Endothelial cell of umbilical vein (primary cell): ENCODE measurements around the gene ARHGEF19. TPM values are rescaled to one million over a fixed set of nuclear protein-coding genes. Genes with fewer than 3 reads are reported as not detected.

ENCODE experiments used
- BruUV-seq: library from RNA; stranded (reverse); fragments of 400-500 nt; replicated peaks from 2 replicates; lab custom pipeline; 2021; lab: Mats Ljungman, UMichigan
- CTCF ChIA-PET: fragments of 300-600, 350-600 bp; sonication (Branson Sonifier 250); formaldehyde crosslinking; loops from one replicate; lab custom pipeline; 2021; ENCODE audit warnings: antibody characterized with exemption, inconsistent platforms; lab: Charles Lee
- POLR2A ChIA-PET: fragments of 300-600, 350-600 bp; sonication (Branson Sonifier 250); formaldehyde crosslinking; loops from one replicate; lab custom pipeline; 2021; ENCODE audit warnings: antibody characterized with exemption, inconsistent platforms; lab: Charles Lee
- DNase-seq: peaks from one replicate; pipeline ENCODE4 v3.0.0-alpha.2; 2011; ENCODE audit warnings: low read depth, low spot score
- FAIRE-seq: peaks from 2 replicates; lab custom pipeline; 2011; peaks lifted over from hg19 to GRCh38; lab: Jason Lieb, UNC
- H2AFZ ChIP-seq: 2 replicates; pipeline ENCODE4 v1.6.0; 2012; ENCODE audit warnings: low read depth, low read length, control low read depth, inconsistent platforms
- H3K27ac ChIP-seq: 2 replicates; pipeline ENCODE4 v1.5.1; 2011; ENCODE audit warnings: low read depth, mild to moderate bottlenecking, control low read depth, low read length, moderate library complexity; ENCODE audit not compliant: insufficient read depth
- H3K27me3 ChIP-seq, 2 experiments: 2 replicates each; pipeline versions ENCODE4 v1.6.0 to v1.6.1; 2011; ENCODE audit warnings: low read length in 2 of 2, mixed read lengths in 1 of 2; ENCODE audit not compliant: control insufficient read depth in 2 of 2, insufficient read depth in 2 of 2
- H3K36me3 ChIP-seq, 2 experiments: 2 replicates in 1 of 2; 3 replicates in 1 of 2; pipeline ENCODE4 v1.5.1; 2011; ENCODE audit warnings: low read length in 2 of 2, mild to moderate bottlenecking in 1 of 2, moderate library complexity in 1 of 2; ENCODE audit not compliant: control insufficient read depth in 2 of 2, insufficient read depth in 2 of 2; ENCODE audit errors: extremely low read depth in 1 of 2
- H3K4me1 ChIP-seq: 3 replicates; pipeline ENCODE4 v1.5.1; 2011; ENCODE audit warnings: mild to moderate bottlenecking, low read length; ENCODE audit not compliant: control insufficient read depth, insufficient read depth; ENCODE audit errors: extremely low read depth
- H3K4me2 ChIP-seq: 2 replicates; pipeline ENCODE4 v1.6.1; 2011; ENCODE audit warnings: low read length, control low read depth, mixed read lengths; ENCODE audit not compliant: insufficient read depth
- H3K4me3 ChIP-seq, 3 experiments: fragments of 200-600 bp in 1 of 3; sonication (generic), shearing (Covaris generic) in 1 of 3; replicated peaks in 1 of 3; 2 replicates each; pipeline ENCODE4 v1.5.1; 2011 to 2016; ENCODE audit warnings: control low read depth in 3 of 3, low read length in 3 of 3, mild to moderate bottlenecking in 2 of 3, inconsistent platforms in 1 of 3, low read depth in 1 of 3, moderate library complexity in 1 of 3; ENCODE audit not compliant: insufficient read depth in 1 of 3
- H3K79me2 ChIP-seq: 2 replicates; pipeline ENCODE4 v1.6.0; 2012; ENCODE audit warnings: low read length, inconsistent platforms; ENCODE audit not compliant: control insufficient read depth, insufficient read depth
- H3K9ac ChIP-seq: replicated peaks from 2 replicates; pipeline ENCODE3; 2011; ENCODE audit warnings: low read length, control low read depth; ENCODE audit not compliant: insufficient read depth; ENCODE audit errors: extremely low read depth
- H3K9me1 ChIP-seq: replicated peaks from 3 replicates; pipeline ENCODE4 v1.6.0; 2011; ENCODE audit warnings: mild to moderate bottlenecking, low read length; ENCODE audit not compliant: control insufficient read depth, insufficient read depth; ENCODE audit errors: extremely low read depth
- H3K9me3 ChIP-seq: replicated peaks from 2 replicates; pipeline ENCODE4 v1.5.1; 2012; ENCODE audit warnings: low read length, inconsistent platforms; ENCODE audit not compliant: control insufficient read depth, insufficient read depth
- H4K20me1 ChIP-seq: replicated peaks from 2 replicates; pipeline ENCODE3; 2011; ENCODE audit warnings: mild to moderate bottlenecking, low read length; ENCODE audit not compliant: control insufficient read depth, insufficient read depth; ENCODE audit errors: extremely low read depth
- CTCF ChIP-seq, 2 donors: IDR thresholded peaks; 1 replicate in 1 of 2; 2 replicates in 1 of 2; pipeline ENCODE4 v1.5.1; 2011; ENCODE audit warnings: low read length in 2 of 2, mild to moderate bottlenecking in 2 of 2, moderate library complexity in 2 of 2, control low read depth in 1 of 2, inconsistent platforms in 1 of 2, low read depth in 1 of 2; ENCODE audit not compliant: insufficient read depth in 1 of 2; ENCODE audit errors: extremely low read depth in 1 of 2
- EZH2 ChIP-seq: IDR thresholded peaks from 2 replicates; pipeline ENCODE4 v1.6.1; 2012; ENCODE audit warnings: borderline replicate concordance, low read depth, mild to moderate bottlenecking, moderate library complexity, low read length, inconsistent platforms; ENCODE audit not compliant: severe bottlenecking
- FOS ChIP-seq: IDR thresholded peaks from 2 replicates; pipeline ENCODE4 v1.6.1; 2011; ENCODE audit warnings: mild to moderate bottlenecking, low read length, moderate library complexity, borderline replicate concordance; ENCODE audit not compliant: insufficient read depth
- GATA2 ChIP-seq: IDR thresholded peaks from 2 replicates; pipeline ENCODE4 v1.7.0; 2011; ENCODE audit warnings: low read depth, mild to moderate bottlenecking, moderate library complexity, mixed read lengths, low read length; ENCODE audit not compliant: insufficient read length, insufficient read depth
- JUN ChIP-seq: IDR thresholded peaks from 2 replicates; pipeline ENCODE4 v1.6.1; 2011; ENCODE audit warnings: borderline replicate concordance, low read depth; ENCODE audit not compliant: insufficient read length, insufficient read depth
- MAX ChIP-seq: IDR thresholded peaks from 2 replicates; pipeline ENCODE4 v1.6.1; 2011; ENCODE audit not compliant: insufficient read depth, insufficient read length
- MYC ChIP-seq: IDR thresholded peaks from one replicate; pipeline ENCODE4 v1.6.1; 2011; ENCODE audit warnings: mild to moderate bottlenecking, low read depth, low read length
- POLR2A ChIP-seq: IDR thresholded peaks from 2 replicates; pipeline ENCODE4 v1.6.1; 2012; ENCODE audit warnings: low read depth, mild to moderate bottlenecking, control low read depth, low read length
- POLR2AphosphoS5 ChIP-seq: IDR thresholded peaks from 2 replicates; pipeline ENCODE4 v1.6.1; 2012; ENCODE audit warnings: low read depth, mild to moderate bottlenecking, control low read depth, low read length, moderate library complexity; ENCODE audit not compliant: insufficient read depth
- dilution Hi-C: fragments of 300-500 bp; cut with MboI; formaldehyde crosslinking; loops from one replicate; pipeline ENCODE4 v1.15.0; 2019; ENCODE audit warnings: low sequenced_read_pairs; ENCODE audit not compliant: extremely low pct_ligation_motif_present
- intact Hi-C: fragments of 100-400 bp; cut with micrococcal nuclease; formaldehyde crosslinking; loops from one replicate; pipeline ENCODE4 v1.10.0; 2022
- polyA plus RNA-seq, 4 experiments: library from polyadenylated mRNA; depleted of rRNA in 3 of 4; stranded (reverse) in 3 of 4; unstranded in 1 of 4; fragments of >200 nt; gene quantifications; 2 replicates each; pipeline versions ENCODE4 v1.2.1 to v1.2.3, GENCODE V29; 2011 to 2012; ENCODE audit warnings: missing spikeins in 1 of 4
- total RNA-seq: library from RNA; stranded (reverse); gene quantifications from 2 replicates; pipeline ENCODE4 v1.2.3, GENCODE V29; 2021

The ARHGEF19 gene
- total and polyA plus RNA-seq, 2 donors (not counting 3 experiments of a cell fraction or from before 2014, with no cell fraction given) = 6.2 to 8.0 TPM

GRCh38 chr1:16152481-16153087 is 59.9 kb downstream of the ARHGEF19 start:
- peak overlapping the region; percentile 89 for H3K9ac ChIP-seq
- ChIA-PET POLR2A (interaction anchor here (0.7 to 1.8 kb wide), 6 partner anchors 16 to 99 kb away, joined by 3 to 5 read pairs (median 3); no protein-coding TSS in a partner anchor), CTCF (interaction anchor here (0.9 to 7.9 kb wide), 5 partner anchors 8 to 72 kb away, joined by 4 to 154 read pairs (median 38); no protein-coding TSS in a partner anchor)
- FAIRE-seq (peak; percentile 87), DNase-seq (peak; percentile 74)
- peak overlapping the region; percentile 89 for H3K27ac ChIP-seq
- peaks cover 74% of the 10 kb centered on the region for H3K4me1 ChIP-seq
- peaks cover 92% of the 10 kb centered on the region for H3K79me2 ChIP-seq
- TF ChIP-seq POLR2AphosphoS5 (peak; percentile 73), POLR2A (peak; percentile 75), FOS (no peak)
- H3K27me3 ChIP-seq = no peaks in the 10 kb centered on the region
- no peaks in the 10 kb centered on the region for H4K20me1 ChIP-seq
- no peaks in the 10 kb centered on the region for H3K9me3 ChIP-seq
- H3K4me3 ChIP-seq = peak overlapping the region; percentile 65 to 88 (median 87)
- intact Hi-C loops (loop anchor here (1.0 kb wide), 2 partner anchors 7 to 13 kb away; no protein-coding TSS in a partner anchor), dilution Hi-C loops (no loop called here)
- TSS peak; percentile 71 for BruUV-seq
- H3K4me2 ChIP-seq = peak overlapping the region; percentile 95
- no peak overlapping the region for H2AFZ ChIP-seq
- H3K9me1 ChIP-seq = no peaks in the 10 kb centered on the region
- H3K36me3 ChIP-seq = peaks cover 24 to 30% of the 10 kb centered on the region in 2 experiments

- Histone ChIP-seq H3K79me2 (peaks cover 95% of the 10 kb centered on the region), H2AFZ (no peak overlapping the region), H4K20me1 (no peaks in the 10 kb centered on the region), H3K9ac (peak overlapping the region; percentile 89), H3K27me3 (no peaks in the 10 kb centered on the region), H3K36me3 (peaks cover 26 to 31% of the 10 kb centered on the region in 2 experiments), H3K27ac (peak overlapping the region; percentile 89), H3K4me2 (peak overlapping the region; percentile 68), H3K9me3 (no peaks in the 10 kb centered on the region), H3K4me3 (peak overlapping the region; percentile 4 to 16 (median 7)), H3K4me1 (peaks cover 77% of the 10 kb centered on the region), H3K9me1 (no peaks in the 10 kb centered on the region)
- BruUV-seq = TSS peak; percentile 6
- ChIA-PET POLR2A (interaction anchor here (0.9 to 1.8 kb wide), 3 partner anchors 17 to 70 kb away, joined by 3 to 5 read pairs (median 3); no protein-coding TSS in a partner anchor), CTCF (interaction anchor here (1.2 to 7.9 kb wide), 5 partner anchors 12 to 79 kb away, joined by 4 to 154 read pairs (median 38); partner anchors contain the start of gene FAM131C)
- no peak for FAIRE-seq
- peak; percentile 50 for DNase-seq
- intact Hi-C loops (loop anchor here (1.0 kb wide), 1 partner anchor 13 kb away; no protein-coding TSS in a partner anchor), dilution Hi-C loops (no loop called here)
- TF ChIP-seq MAX (no peak), JUN (no peak), FOS (no peak), POLR2AphosphoS5 (no peak), EZH2 (no peak), MYC (no peak), POLR2A (no peak), GATA2 (no peak), CTCF (IDR thresholded peaks at IDR 0.05; ENCODE audit: extremely low read depth in 1 of 2, insufficient read depth in 1 of 2, low read depth in 1 of 2, low read length in 2 of 2) (no peak)
Measured at GRCh38 chr1:16151995-16152384, 60.5 kb downstream of the ARHGEF19 start.
